Measurements from ENCODE around the gene RBM24. TPM values are rescaled to one million over a fixed set of nuclear protein-coding genes. Genes with fewer than 3 reads are reported as not detected.

The RBM24 gene
- total RNA-seq, 1 experiment from 2014 or later: 0.48 TPM

- Mint-ChIP-seq H3K27ac (no peak overlapping the region), H3K27me3 (ENCODE audit: low read depth) (no peaks in the 10 kb centered on the region; the same call in 1 of the 2 replicates), H3K4me3 (no peak overlapping the region), H3K9me3 (peaks cover 3 to 4% of the 10 kb centered on the region in 2 experiments; a peak in 2 of 5 replicates), H3K4me1 (no peaks in the 10 kb centered on the region), H3K36me3 (ENCODE audit: insufficient read depth in 1 of 3, low read depth in 3 of 3) (no peaks in the 10 kb centered on the region)
- Histone ChIP-seq H3K79me2 (ENCODE audit: insufficient read depth, low read length) (no peaks in the 10 kb centered on the region), H2BK15ac (ENCODE audit: low read depth, low read length) (no peak overlapping the region), H4K20me1 (ENCODE audit: control insufficient read depth, insufficient read depth, insufficient read length) (no peaks in the 10 kb centered on the region), H3K18ac (ENCODE audit: insufficient read length, low read depth, low read length) (no peak overlapping the region), H3K9me3 (ENCODE audit: control insufficient read depth, low read depth, low read length) (no peaks in the 10 kb centered on the region), H3T11ph (ENCODE audit: low read length) (no peak overlapping the region), H3K56ac (ENCODE audit: insufficient read length, low read depth, low read length) (no peak overlapping the region), H3K27me3 (ENCODE audit: insufficient read depth, low read length) (no peaks in the 10 kb centered on the region), H3K23me2 (ENCODE audit: insufficient read length, low read depth, low read length, poor library complexity, severe bottlenecking) (no peaks in the 10 kb centered on the region), H4K8ac (replicated peaks; ENCODE audit: insufficient read length, low read depth, low read length) (no peak overlapping the region), H4K5ac (ENCODE audit: insufficient read length, low read depth, low read length) (no peak overlapping the region), H2AFZ (ENCODE audit: low read length) (no peak overlapping the region), H2AK5ac (ENCODE audit: insufficient read length, low read length) (no peak overlapping the region), H3K27ac (ENCODE audit: insufficient read length, low read depth, low read length) (no peak overlapping the region), H3K4me2 (ENCODE audit: insufficient read depth, insufficient read length, low read length) (no peak overlapping the region), H3K23ac (ENCODE audit: insufficient read length, low read depth, low read length) (no peak overlapping the region), H3K4ac (ENCODE audit: low read depth, low read length) (no peak overlapping the region), H4K91ac (ENCODE audit: insufficient read length, low read depth, low read length) (no peak overlapping the region), H3K79me1 (ENCODE audit: insufficient read depth, low read depth, low read length, poor library complexity, severe bottlenecking) (no peaks in the 10 kb centered on the region), H2BK12ac (ENCODE audit: insufficient read length, low read depth, low read length) (no peak overlapping the region), H2BK120ac (ENCODE audit: low read depth, low read length, poor library complexity, severe bottlenecking) (no peak overlapping the region), H3K14ac (ENCODE audit: insufficient read depth, low read length) (no peak overlapping the region), H3K4me1 (ENCODE audit: insufficient read depth, low read length) (no peaks in the 10 kb centered on the region), H2BK5ac (ENCODE audit: insufficient read length, low read length) (no peak overlapping the region), H3K9ac (ENCODE audit: extremely low read depth, insufficient read length, low read length) (no peak overlapping the region), H2BK20ac (ENCODE audit: low read depth, low read length, poor library complexity, severe bottlenecking) (no peak overlapping the region)
- no peak for DNase-seq
- WGBS (ENCODE audit: extremely low coverage, insufficient read length, low lambda C conversion rate): no CpG with 5 or more reads among the region's 3 CpGs
- TF ChIP-seq, protein P1, sequence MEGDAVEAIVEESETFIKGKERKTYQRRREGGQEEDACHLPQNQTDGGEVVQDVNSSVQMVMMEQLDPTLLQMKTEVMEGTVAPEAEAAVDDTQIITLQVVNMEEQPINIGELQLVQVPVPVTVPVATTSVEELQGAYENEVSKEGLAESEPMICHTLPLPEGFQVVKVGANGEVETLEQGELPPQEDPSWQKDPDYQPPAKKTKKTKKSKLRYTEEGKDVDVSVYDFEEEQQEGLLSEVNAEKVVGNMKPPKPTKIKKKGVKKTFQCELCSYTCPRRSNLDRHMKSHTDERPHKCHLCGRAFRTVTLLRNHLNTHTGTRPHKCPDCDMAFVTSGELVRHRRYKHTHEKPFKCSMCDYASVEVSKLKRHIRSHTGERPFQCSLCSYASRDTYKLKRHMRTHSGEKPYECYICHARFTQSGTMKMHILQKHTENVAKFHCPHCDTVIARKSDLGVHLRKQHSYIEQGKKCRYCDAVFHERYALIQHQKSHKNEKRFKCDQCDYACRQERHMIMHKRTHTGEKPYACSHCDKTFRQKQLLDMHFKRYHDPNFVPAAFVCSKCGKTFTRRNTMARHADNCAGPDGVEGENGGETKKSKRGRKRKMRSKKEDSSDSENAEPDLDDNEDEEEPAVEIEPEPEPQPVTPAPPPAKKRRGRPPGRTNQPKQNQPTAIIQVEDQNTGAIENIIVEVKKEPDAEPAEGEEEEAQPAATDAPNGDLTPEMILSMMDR (conservative IDR thresholded peaks at IDR 0.05): no peak
Measured at GRCh38 chr6:17341891-17342290, 60.7 kb downstream of the RBM24 start.
